NCI-H1694 treated with DMSO at 0.1 percent for 48 hours (cell line): ENCODE measurements around the gene MEGF6.

Experiments
- DNase-seq: peaks from one replicate; lab custom pipeline; 2025; lab: John Stamatoyannopoulos, UW

The MEGF6 gene

GRCh38 chr1:3552751-3553150 lies 58.6 kb downstream of the MEGF6 start:
- DNase-seq, result no peak

GRCh38 chr1:3552176-3552575 lies 59.1 kb downstream of the MEGF6 start:
- DNase-seq, result no peak

GRCh38 chr1:3551711-3552110 lies 59.6 kb downstream of the MEGF6 start:
- no peak for DNase-seq

GRCh38 chr1:3551290-3551678 lies 60.0 kb downstream of the MEGF6 start:
- DNase-seq, result no peak

GRCh38 chr1:3550511-3551289 lies 60.6 kb downstream of the MEGF6 start:
- DNase-seq, result no peak

- no peak for DNase-seq
Observed at GRCh38 chr1:3548895-3549294, 62.4 kb downstream of the MEGF6 start.

- no peak for DNase-seq
Observed at GRCh38 chr1:3548156-3548893, 63.0 kb downstream of the MEGF6 start.

- DNase-seq, result no peak
Observed at GRCh38 chr1:3547055-3548005, 64.0 kb downstream of the MEGF6 start.

GRCh38 chr1:3546048-3546384 lies 65.3 kb downstream of the MEGF6 start:
- DNase-seq, result no peak

GRCh38 chr1:3545363-3546047 lies 65.8 kb downstream of the MEGF6 start:
- DNase-seq, result no peak

- DNase-seq, result no peak
Observed at GRCh38 chr1:3544040-3544977, 67.0 kb downstream of the MEGF6 start.

- DNase-seq, result no peak
Observed at GRCh38 chr1:3543076-3544039, 68.0 kb downstream of the MEGF6 start.

- no peak for DNase-seq
Observed at GRCh38 chr1:3542676-3543075, 68.6 kb downstream of the MEGF6 start.

- no peak for DNase-seq
Observed at GRCh38 chr1:3541936-3542335, 69.4 kb downstream of the MEGF6 start.

- no peak for DNase-seq
Observed at GRCh38 chr1:3541465-3541864, 69.8 kb downstream of the MEGF6 start.

GRCh38 chr1:3540876-3541275 lies 70.4 kb downstream of the MEGF6 start:
- DNase-seq, result no peak

GRCh38 chr1:3539707-3540425 lies 71.4 kb downstream of the MEGF6 start:
- DNase-seq, result no peak

GRCh38 chr1:3537359-3537758 lies 73.9 kb downstream of the MEGF6 start:
- no peak for DNase-seq
